ENCODE measurements around the gene SELPLG.

DNA sequence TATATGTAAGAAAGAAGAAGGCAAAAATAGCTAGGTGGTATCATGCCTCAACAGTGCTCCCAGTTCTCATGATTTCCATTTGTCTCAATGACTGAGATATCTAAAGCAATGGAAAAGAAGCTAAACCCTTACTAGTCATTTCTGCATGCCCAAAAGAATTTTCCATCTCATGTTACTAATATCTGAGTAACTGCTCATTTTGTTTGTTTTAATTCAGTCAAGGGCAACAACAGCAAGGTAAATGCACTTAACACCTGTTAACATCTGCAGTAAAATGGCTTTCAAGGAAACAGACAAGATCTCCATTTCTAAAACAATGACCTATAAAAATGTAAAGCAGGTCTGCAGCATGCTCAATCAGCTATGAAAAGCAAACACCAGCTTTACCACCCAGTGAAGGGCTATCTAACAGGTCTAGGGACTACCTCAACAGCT, 19.4 kb upstream of the SELPLG start:
- TF ChIP-seq, protein P1, sequence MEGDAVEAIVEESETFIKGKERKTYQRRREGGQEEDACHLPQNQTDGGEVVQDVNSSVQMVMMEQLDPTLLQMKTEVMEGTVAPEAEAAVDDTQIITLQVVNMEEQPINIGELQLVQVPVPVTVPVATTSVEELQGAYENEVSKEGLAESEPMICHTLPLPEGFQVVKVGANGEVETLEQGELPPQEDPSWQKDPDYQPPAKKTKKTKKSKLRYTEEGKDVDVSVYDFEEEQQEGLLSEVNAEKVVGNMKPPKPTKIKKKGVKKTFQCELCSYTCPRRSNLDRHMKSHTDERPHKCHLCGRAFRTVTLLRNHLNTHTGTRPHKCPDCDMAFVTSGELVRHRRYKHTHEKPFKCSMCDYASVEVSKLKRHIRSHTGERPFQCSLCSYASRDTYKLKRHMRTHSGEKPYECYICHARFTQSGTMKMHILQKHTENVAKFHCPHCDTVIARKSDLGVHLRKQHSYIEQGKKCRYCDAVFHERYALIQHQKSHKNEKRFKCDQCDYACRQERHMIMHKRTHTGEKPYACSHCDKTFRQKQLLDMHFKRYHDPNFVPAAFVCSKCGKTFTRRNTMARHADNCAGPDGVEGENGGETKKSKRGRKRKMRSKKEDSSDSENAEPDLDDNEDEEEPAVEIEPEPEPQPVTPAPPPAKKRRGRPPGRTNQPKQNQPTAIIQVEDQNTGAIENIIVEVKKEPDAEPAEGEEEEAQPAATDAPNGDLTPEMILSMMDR (conservative IDR thresholded peaks at IDR 0.05; ENCODE audit: low read length): no peak
- no peak for TF ChIP-seq EZH2phosphoT487 (IDR thresholded peaks at IDR 0.05; ENCODE audit: borderline replicate concordance)
